ENCODE data around the gene ATP10B. TPM values are rescaled to one million over a fixed set of nuclear protein-coding genes. Genes with fewer than 3 reads are reported as not detected.

Gene ATP10B
- total and polyA plus RNA-seq, 2 of the 13 experiments (the other 11 are each of a cell fraction or from before 2014, with no cell fraction given), result not detected

GRCh38 chr5:160701403-160701802, 150.6 kb downstream of the ATP10B start:
- TF ChIP-seq MYPOP (CRISPR knock-in tag; IDR thresholded peaks at IDR 0.05) (no peak), PRDM4 (CRISPR knock-in tag; IDR thresholded peaks at IDR 0.05; ENCODE audit: borderline replicate concordance) (no peak), ZNF576 (CRISPR knock-in tag; IDR thresholded peaks at IDR 0.05) (no peak)
- Histone ChIP-seq H2AFZ (ENCODE audit: low read length) (no peak overlapping the region), H3K4me1 (ENCODE audit: insufficient read depth, low read length) (no peaks in the 10 kb centered on the region), H3K4me3 (replicated peaks in 1 of 3; ENCODE audit: insufficient read depth in 1 of 3, low read depth in 2 of 3, low read length in 3 of 3) (no peak overlapping the region), H3K9ac (ENCODE audit: insufficient read depth, low read depth, low read length) (no peak overlapping the region), H3K4me2 (ENCODE audit: low read depth, low read length) (no peak overlapping the region), H3K36me3 (replicated peaks in 1 of 2; ENCODE audit: control insufficient read depth in 1 of 2, insufficient read depth in 2 of 2, low read length in 2 of 2) (no peaks in the 10 kb centered on the region), H4K20me1 (ENCODE audit: insufficient read depth, low read length) (no peaks in the 10 kb centered on the region), H3K79me2 (ENCODE audit: insufficient read depth, low read length) (no peaks in the 10 kb centered on the region), H3K9me3 (ENCODE audit: low read length) (no peaks in the 10 kb centered on the region), H3K27ac (ENCODE audit: extremely low read length, insufficient read depth, low read length) (no peak overlapping the region), H3K27me3 (ENCODE audit: control insufficient read depth in 1 of 2, insufficient read depth in 2 of 2, low read length in 2 of 2) (no peaks in the 10 kb centered on the region)
- DNase-seq (ENCODE audit: low spot score) (no peak), FAIRE-seq (no peak), ATAC-seq (no peak)
- CTCF ChIA-PET (ENCODE audit: low intra/inter-chr PET ratio, low total read pairs), result no interaction called here
- intact Hi-C loops (cut with micrococcal nuclease; ENCODE audit: unreplicated experiment), result no loop called here
- POLR2A ChIA-PET, result no interaction called here
- BruUV-seq (replicated peaks), result no TSS peak
- in situ Hi-C loops (cut with HindIII; ENCODE audit: extremely low pct_ligation_motif_present, low pct_unique_long_range_greater_than_20kb), result no loop called here

GRCh38 chr5:160699301-160699700, 152.7 kb downstream of the ATP10B start:
- in situ Hi-C loops (cut with HindIII; ENCODE audit: extremely low pct_ligation_motif_present, low pct_unique_long_range_greater_than_20kb), result no loop called here
- no peak overlapping the region for H3K27ac ChIP-seq (ENCODE audit: extremely low read length, insufficient read depth, low read length)
- H3K79me2 ChIP-seq (ENCODE audit: insufficient read depth, low read length), result no peaks in the 10 kb centered on the region
- intact Hi-C loops (cut with micrococcal nuclease; ENCODE audit: unreplicated experiment), result no loop called here
- H2AFZ ChIP-seq (ENCODE audit: low read length), result no peak overlapping the region
- TF ChIP-seq ZNF510 (CRISPR knock-in tag; IDR thresholded peaks at IDR 0.05; ENCODE audit: low read depth) (no peak), ZNF547 (CRISPR knock-in tag; IDR thresholded peaks at IDR 0.05) (no peak), ZBTB1 (CRISPR knock-in tag; IDR thresholded peaks at IDR 0.05; ENCODE audit: borderline replicate concordance) (no peak), GTF2F1 (IDR thresholded peaks at IDR 0.05; ENCODE audit: low read length) (no peak), ATF7 (IDR thresholded peaks at IDR 0.05) (no peak), ATF7 (CRISPR knock-in tag; IDR thresholded peaks at IDR 0.05) (no peak)
- H3K36me3 ChIP-seq (replicated peaks in 1 of 2; ENCODE audit: control insufficient read depth in 1 of 2, insufficient read depth in 2 of 2, low read length in 2 of 2), result no peaks in the 10 kb centered on the region
- no peak; the same call in 2 of the 3 replicates for ATAC-seq
- H4K20me1 ChIP-seq (ENCODE audit: insufficient read depth, low read length), result no peaks in the 10 kb centered on the region
- H3K9ac ChIP-seq (ENCODE audit: insufficient read depth, low read depth, low read length), result no peak overlapping the region
- CTCF ChIA-PET (ENCODE audit: low intra/inter-chr PET ratio, low total read pairs), result no interaction called here
- no peaks in the 10 kb centered on the region for H3K27me3 ChIP-seq (ENCODE audit: control insufficient read depth in 1 of 2, insufficient read depth in 2 of 2, low read length in 2 of 2)
- H3K9me3 ChIP-seq (ENCODE audit: low read length), result no peaks in the 10 kb centered on the region
- DNase-seq (ENCODE audit: low spot score), result no peak
- POLR2A ChIA-PET, result no interaction called here
- WGBS (ENCODE audit: low lambda C conversion rate), result 13% methylated on average over 1 of the region's 1 CpG
- no TSS peak for BruUV-seq (replicated peaks)
- H3K4me1 ChIP-seq (ENCODE audit: insufficient read depth, low read length), result no peaks in the 10 kb centered on the region
- FAIRE-seq, result no peak
- H3K4me3 ChIP-seq (replicated peaks in 1 of 3; ENCODE audit: insufficient read depth in 1 of 3, low read depth in 2 of 3, low read length in 3 of 3), result no peak overlapping the region
- H3K4me2 ChIP-seq (ENCODE audit: low read depth, low read length), result no peak overlapping the region
